Lower leg skin (tissue), 3 donors: ENCODE measurements around the gene VAMP5.

Experiments used
- POLR2A ChIP-seq, 2 donors: fragments of 450-650 bp; IDR thresholded peaks; one replicate each; pipeline ENCODE4 v1.6.1; 2016 to 2017; ENCODE audit warnings: antibody characterized with exemption in 2 of 2, mild to moderate bottlenecking in 1 of 2, moderate library complexity in 1 of 2
- TF ChIP-seq, protein P1 (sequence below), 3 donors: fragments of 450-650 bp; IDR thresholded peaks; one replicate each; pipeline ENCODE4 v1.5.1; 2016; ENCODE audit warnings: antibody characterized with exemption in 3 of 3, mild to moderate bottlenecking in 3 of 3, moderate library complexity in 2 of 3

DNA sequence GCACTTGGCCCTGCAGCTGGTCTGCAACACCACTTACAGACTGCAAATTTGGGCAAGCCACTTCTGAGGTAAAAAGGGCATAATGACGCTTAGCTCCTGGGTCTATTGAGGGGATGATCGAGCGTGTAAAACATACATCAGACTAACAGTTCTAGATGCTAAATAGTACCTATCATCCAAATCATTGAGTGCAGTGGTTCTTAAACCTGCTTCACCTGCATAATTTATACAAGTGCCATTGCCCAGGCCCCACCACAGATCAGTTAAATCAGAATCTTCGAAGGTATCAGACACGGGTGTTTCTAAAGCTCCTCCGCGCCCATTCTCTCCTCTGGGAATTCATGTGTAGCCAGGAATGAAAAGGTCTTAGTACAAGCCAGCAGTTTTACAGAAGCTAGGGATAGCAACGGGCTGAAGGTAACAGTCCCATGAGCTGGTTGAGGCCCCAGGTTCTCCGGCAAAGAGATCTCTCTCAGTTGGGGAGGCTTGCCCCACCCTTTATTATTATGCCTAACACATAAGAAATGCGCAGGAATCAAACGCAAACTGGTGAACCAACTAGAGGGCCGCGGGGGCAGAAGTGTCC lies 10.6 kb downstream of the VAMP5 start:
- TF ChIP-seq, protein P1, sequence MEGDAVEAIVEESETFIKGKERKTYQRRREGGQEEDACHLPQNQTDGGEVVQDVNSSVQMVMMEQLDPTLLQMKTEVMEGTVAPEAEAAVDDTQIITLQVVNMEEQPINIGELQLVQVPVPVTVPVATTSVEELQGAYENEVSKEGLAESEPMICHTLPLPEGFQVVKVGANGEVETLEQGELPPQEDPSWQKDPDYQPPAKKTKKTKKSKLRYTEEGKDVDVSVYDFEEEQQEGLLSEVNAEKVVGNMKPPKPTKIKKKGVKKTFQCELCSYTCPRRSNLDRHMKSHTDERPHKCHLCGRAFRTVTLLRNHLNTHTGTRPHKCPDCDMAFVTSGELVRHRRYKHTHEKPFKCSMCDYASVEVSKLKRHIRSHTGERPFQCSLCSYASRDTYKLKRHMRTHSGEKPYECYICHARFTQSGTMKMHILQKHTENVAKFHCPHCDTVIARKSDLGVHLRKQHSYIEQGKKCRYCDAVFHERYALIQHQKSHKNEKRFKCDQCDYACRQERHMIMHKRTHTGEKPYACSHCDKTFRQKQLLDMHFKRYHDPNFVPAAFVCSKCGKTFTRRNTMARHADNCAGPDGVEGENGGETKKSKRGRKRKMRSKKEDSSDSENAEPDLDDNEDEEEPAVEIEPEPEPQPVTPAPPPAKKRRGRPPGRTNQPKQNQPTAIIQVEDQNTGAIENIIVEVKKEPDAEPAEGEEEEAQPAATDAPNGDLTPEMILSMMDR (IDR thresholded peaks at IDR 0.05), result no peak
- TF ChIP-seq POLR2A (IDR thresholded peaks at IDR 0.05), result no peak
